ENCODE results near the gene MAD1L1.
"Not testable (repeated sequence)": the region's sequence is repeated elsewhere in the genome, so short reads cannot be mapped to it uniquely, and the experiment has no call there.

Gene MAD1L1

GRCh38 chr7:1865571-1866255 lies 367.0 kb downstream of the MAD1L1 start:
- no peak for DNase-seq

GRCh38 chr7:1865000-1865555 lies 367.7 kb downstream of the MAD1L1 start:
- no peak for DNase-seq

- DNase-seq: no peak
Measured at GRCh38 chr7:1864161-1864940, 368.4 kb downstream of the MAD1L1 start.

GRCh38 chr7:1863091-1863900 lies 369.4 kb downstream of the MAD1L1 start:
- DNase-seq: no peak

GRCh38 chr7:1862560-1862959 lies 370.2 kb downstream of the MAD1L1 start:
- no peak for DNase-seq

GRCh38 chr7:1861799-1862458 lies 370.8 kb downstream of the MAD1L1 start:
- DNase-seq: no peak

GRCh38 chr7:1860881-1861798 lies 371.6 kb downstream of the MAD1L1 start:
- DNase-seq: not testable (repeated sequence)

GRCh38 chr7:1859266-1860035 lies 373.3 kb downstream of the MAD1L1 start:
- DNase-seq: no peak

GRCh38 chr7:1858435-1859265 lies 374.1 kb downstream of the MAD1L1 start:
- no peak for DNase-seq

- DNase-seq: no peak
Measured at GRCh38 chr7:1857487-1858421, 375.0 kb downstream of the MAD1L1 start.

- no peak for DNase-seq
Measured at GRCh38 chr7:1856888-1857441, 375.8 kb downstream of the MAD1L1 start.

- no peak for DNase-seq
Measured at GRCh38 chr7:1856161-1856887, 376.4 kb downstream of the MAD1L1 start.

- DNase-seq: no peak
Measured at GRCh38 chr7:1855725-1856160, 377.0 kb downstream of the MAD1L1 start.

GRCh38 chr7:1854866-1855724 lies 377.6 kb downstream of the MAD1L1 start:
- no peak for DNase-seq

- DNase-seq: no peak
Measured at GRCh38 chr7:1853986-1854865, 378.5 kb downstream of the MAD1L1 start.

All from CD4-positive, alpha-beta T cell treated with Interleukin-4 for 1 hour (primary cell).